Ishikawa (cell line): ENCODE measurements around the gene CADM2.

Experiments
- CEBPB ChIP-seq: IDR thresholded peaks from 2 replicates; pipeline ENCODE4 v1.6.1; 2012
- CREB1 ChIP-seq: IDR thresholded peaks from 2 replicates; pipeline ENCODE4 v1.6.1; 2012; ENCODE audit warnings: low read depth
- EGR1 ChIP-seq: IDR thresholded peaks from 2 replicates; pipeline ENCODE4 v1.6.1; 2012
- EP300 ChIP-seq: IDR thresholded peaks from 2 replicates; pipeline ENCODE4 v1.6.1; 2012; ENCODE audit warnings: borderline replicate concordance
- FOXM1 ChIP-seq: IDR thresholded peaks from 2 replicates; pipeline ENCODE4 v1.6.1; 2012; ENCODE audit warnings: low read depth, borderline replicate concordance
- NFIC ChIP-seq: IDR thresholded peaks from 2 replicates; pipeline ENCODE4 v1.6.1; 2012
- RAD21 ChIP-seq: IDR thresholded peaks from 2 replicates; pipeline ENCODE4 v1.6.1; 2012; ENCODE audit warnings: low read depth
- TAF1 ChIP-seq: IDR thresholded peaks from 2 replicates; pipeline ENCODE4 v1.6.1; 2012; ENCODE audit warnings: low read depth, mild to moderate bottlenecking
- TCF12 ChIP-seq: IDR thresholded peaks from 2 replicates; pipeline ENCODE4 v1.6.1; 2012; ENCODE audit warnings: low read depth
- TEAD4 ChIP-seq: IDR thresholded peaks from 2 replicates; pipeline ENCODE4 v1.6.1; 2012
- USF1 ChIP-seq: IDR thresholded peaks from 2 replicates; pipeline ENCODE4 v1.6.1; 2012
- YY1 ChIP-seq: IDR thresholded peaks from 2 replicates; pipeline ENCODE4 v1.6.1; 2012; ENCODE audit warnings: low read depth
- ZBTB7A ChIP-seq: IDR thresholded peaks from 2 replicates; pipeline ENCODE4 v1.6.1; 2012; ENCODE audit warnings: low read depth
- TF ChIP-seq, protein P1 (sequence below): IDR thresholded peaks from 2 replicates; pipeline ENCODE4 v1.6.1; 2012
- TF ChIP-seq, protein P2 (sequence below): IDR thresholded peaks from 2 replicates; pipeline ENCODE4 v1.6.1; 2012; ENCODE audit warnings: low read depth, mild to moderate bottlenecking

CADM2 gene

DNA sequence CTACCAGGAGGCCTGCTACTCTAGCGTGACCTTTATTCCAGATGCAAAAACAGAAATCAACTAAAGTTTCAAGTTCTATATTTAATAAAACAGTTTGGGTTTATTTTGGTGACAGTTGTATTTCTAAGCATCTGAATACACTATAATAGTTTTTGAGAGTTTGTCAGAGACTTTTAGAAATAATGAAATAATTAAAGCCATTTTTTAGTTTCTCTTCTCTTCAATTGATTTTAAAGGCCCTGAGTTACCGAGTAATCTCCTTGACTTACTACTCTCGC is 523.4 kb downstream of the CADM2 start:
- TF ChIP-seq USF1 (no peak), EP300 (no peak), TAF1 (no peak), YY1 (no peak), CEBPB (no peak), TEAD4 (no peak), FOXM1 (no peak), ZBTB7A (no peak), EGR1 (no peak)
- TF ChIP-seq, protein P1, sequence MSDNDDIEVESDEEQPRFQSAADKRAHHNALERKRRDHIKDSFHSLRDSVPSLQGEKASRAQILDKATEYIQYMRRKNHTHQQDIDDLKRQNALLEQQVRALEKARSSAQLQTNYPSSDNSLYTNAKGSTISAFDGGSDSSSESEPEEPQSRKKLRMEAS: no peak
- TF ChIP-seq, protein P2, sequence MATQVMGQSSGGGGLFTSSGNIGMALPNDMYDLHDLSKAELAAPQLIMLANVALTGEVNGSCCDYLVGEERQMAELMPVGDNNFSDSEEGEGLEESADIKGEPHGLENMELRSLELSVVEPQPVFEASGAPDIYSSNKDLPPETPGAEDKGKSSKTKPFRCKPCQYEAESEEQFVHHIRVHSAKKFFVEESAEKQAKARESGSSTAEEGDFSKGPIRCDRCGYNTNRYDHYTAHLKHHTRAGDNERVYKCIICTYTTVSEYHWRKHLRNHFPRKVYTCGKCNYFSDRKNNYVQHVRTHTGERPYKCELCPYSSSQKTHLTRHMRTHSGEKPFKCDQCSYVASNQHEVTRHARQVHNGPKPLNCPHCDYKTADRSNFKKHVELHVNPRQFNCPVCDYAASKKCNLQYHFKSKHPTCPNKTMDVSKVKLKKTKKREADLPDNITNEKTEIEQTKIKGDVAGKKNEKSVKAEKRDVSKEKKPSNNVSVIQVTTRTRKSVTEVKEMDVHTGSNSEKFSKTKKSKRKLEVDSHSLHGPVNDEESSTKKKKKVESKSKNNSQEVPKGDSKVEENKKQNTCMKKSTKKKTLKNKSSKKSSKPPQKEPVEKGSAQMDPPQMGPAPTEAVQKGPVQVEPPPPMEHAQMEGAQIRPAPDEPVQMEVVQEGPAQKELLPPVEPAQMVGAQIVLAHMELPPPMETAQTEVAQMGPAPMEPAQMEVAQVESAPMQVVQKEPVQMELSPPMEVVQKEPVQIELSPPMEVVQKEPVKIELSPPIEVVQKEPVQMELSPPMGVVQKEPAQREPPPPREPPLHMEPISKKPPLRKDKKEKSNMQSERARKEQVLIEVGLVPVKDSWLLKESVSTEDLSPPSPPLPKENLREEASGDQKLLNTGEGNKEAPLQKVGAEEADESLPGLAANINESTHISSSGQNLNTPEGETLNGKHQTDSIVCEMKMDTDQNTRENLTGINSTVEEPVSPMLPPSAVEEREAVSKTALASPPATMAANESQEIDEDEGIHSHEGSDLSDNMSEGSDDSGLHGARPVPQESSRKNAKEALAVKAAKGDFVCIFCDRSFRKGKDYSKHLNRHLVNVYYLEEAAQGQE: no peak

DNA sequence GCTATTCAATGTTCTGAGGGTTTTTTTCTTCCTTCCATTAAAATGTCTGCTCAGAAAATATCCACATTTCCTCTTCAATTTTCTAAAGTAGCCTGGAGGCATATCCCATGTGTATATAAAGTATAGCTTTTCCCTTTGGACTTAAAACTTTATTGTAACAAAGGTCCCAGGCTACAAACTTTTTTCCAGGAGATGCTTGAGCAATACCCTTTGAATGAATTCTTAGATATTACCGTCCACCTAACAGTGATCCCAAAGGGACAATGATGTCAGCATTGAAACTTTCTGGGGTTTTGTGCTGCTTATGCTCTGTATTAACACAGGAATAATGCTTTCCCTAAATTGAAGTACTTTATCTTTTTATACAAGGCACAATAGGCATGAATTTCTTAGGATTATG is 525.2 kb downstream of the CADM2 start:
- TF ChIP-seq TCF12 (no peak), RAD21 (no peak)
- TF ChIP-seq, protein P1: no peak

GRCh38 chr3:85487375-85487774 is 528.6 kb downstream of the CADM2 start:
- TF ChIP-seq YY1: no peak
- no peak for TF ChIP-seq EP300
- no peak for TF ChIP-seq CEBPB
- no peak for TF ChIP-seq TAF1
- TF ChIP-seq, protein P2: no peak
- TF ChIP-seq, protein P1: no peak
- no peak for TF ChIP-seq TEAD4
- no peak for TF ChIP-seq ZBTB7A
- TF ChIP-seq TCF12: no peak
- TF ChIP-seq RAD21: no peak
- no peak for TF ChIP-seq NFIC
- TF ChIP-seq EGR1: no peak

DNA sequence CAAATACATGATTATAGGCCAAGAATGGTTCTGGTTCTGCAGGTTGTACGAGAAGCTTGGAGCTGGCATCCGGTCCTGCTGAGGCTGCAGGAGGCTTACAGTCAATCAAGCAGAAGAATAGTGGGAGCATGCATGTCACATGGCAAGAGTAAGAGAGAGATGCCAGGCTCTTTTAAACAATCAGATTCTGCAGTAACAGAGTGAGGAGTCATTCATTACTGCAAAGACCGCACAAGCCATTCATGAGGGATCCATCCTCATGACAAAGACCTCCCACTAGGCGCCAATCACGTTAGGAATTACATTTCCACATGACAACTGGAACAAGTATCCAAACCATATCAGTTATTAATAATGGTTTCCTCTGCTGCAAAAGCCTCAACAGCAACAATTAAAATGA is 536.8 kb downstream of the CADM2 start:
- TF ChIP-seq YY1: no peak
- TF ChIP-seq EGR1: no peak
- TF ChIP-seq ZBTB7A: no peak
- TF ChIP-seq, protein P2: no peak
- TF ChIP-seq TEAD4: no peak

DNA sequence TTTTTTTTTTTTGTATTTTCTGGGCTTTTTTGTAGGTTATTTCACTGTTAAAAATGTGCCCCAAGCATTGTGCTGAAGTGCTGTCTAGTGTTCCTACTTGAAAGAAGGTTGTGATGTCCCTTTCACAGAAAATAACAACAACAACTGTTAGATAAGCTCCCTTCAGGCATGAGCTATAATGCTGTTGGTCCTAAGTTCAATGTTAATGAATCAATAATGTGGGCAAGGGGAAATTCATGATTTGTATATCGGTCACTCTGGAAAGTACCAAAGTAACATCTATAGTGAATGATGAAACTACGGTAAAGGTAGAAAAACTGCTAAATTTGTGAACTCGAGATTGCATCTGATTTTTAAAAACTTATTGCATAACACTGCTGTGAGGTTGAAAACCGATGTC is 539.4 kb downstream of the CADM2 start:
- TF ChIP-seq TEAD4 (no peak), EGR1 (no peak), RAD21 (no peak)
- TF ChIP-seq, protein P1: no peak

- TF ChIP-seq FOXM1 (no peak), CEBPB (no peak), NFIC (no peak), EGR1 (no peak), TAF1 (no peak), TCF12 (no peak), RAD21 (no peak), CREB1 (no peak), YY1 (no peak), EP300 (no peak), USF1 (no peak), TEAD4 (no peak), ZBTB7A (no peak)
- TF ChIP-seq, protein P1: no peak
- TF ChIP-seq, protein P2: no peak
Observed at GRCh38 chr3:85502148-85502875, 543.5 kb downstream of the CADM2 start.
